Activated gamma-delta T cell treated with Interleukin-2 at 50 U/mL for 16 hours (primary cell): ENCODE measurements around the gene IL4R.
A peak's percentile ranks its signal among the peaks of the same experiment; 100 is the strongest.

ENCODE experiments used
- DNase-seq: peaks from one replicate; pipeline ENCODE4 v3.0.0-alpha.2; 2020

The IL4R gene

DNA sequence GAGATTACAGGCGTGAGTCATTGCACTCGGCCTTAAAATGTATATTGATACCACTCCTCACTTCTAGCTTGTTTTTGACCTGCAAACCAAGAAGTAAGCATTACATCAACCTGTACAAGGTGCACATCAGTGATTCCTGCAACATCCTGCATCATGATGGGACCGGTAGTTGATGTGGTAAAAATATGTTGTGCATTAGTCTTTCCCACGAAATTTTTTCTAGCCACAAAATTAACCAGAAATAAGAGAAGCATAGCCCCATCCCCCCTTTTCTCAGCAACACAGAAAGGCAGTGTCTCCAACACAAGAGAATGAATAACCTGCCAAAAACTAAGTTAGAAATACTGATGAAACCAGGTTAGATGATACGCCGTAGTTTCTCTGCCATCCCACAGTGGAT is 24.1 kb upstream of the IL4R start:
- DNase-seq: no peak

DNA sequence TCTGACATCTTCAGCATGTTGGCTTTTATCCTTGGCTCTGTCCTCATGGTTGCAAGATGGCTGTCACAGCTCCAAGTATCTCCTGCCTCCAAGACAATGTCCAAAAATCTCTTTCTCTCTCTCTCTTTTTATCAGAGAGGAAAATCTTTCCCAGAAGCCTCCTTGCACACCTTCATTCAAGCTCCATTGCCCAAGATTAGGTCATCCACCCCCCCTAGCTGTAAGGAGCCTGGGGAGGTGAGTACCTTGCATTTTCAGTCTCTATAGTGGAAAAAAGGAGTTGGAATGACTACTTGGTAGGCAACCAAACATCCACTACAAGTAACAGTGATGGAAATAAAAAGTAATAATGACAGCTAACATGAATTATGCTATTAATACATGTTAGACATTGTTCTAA is 23.2 kb upstream of the IL4R start:
- DNase-seq: no peak

DNA sequence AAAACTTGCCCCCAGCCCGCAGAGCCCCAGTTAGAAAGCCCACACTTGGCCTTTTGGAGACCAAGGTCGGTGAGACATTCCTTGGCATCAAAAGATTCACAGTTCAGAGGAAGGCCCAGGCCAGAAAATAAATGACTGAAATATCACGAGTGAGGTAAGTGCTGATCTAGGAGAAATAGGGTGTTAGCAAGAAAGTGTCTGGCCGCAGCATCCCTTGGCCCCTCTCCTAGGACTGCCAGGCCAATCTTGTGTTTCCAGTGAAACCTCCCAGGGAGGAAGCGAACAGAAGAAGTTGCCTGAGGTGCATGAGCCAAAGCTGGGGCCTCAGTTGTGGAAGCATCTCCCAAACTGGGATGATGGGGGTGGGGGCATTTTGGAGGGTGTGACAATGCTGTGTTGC is 22.7 kb upstream of the IL4R start:
- no peak for DNase-seq

DNA sequence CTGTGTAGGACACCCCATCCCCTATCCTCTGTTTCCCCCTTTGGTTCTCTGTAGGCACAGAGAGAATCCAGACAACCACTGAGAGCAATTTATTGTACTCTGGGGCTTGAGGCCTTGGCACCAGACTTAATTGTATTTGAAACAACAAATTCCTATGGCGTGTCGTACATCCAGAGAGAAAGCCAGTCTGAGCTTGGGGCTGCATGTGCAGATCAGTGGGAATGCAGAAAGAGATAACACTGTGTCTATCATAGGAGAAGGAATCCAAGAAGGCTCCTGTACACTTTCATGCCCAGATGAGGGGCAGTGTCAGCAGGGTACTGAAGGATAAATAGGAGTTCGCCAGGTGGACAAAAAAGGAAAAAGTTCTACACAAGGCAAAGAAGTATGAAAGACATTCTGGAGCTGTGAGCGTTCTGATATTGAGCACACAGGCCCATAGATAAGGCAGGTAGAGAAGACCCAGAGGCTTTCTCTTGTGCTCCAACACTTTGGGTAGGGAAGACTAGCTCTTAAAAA is 22.0 kb upstream of the IL4R start:
- DNase-seq: no peak

DNA sequence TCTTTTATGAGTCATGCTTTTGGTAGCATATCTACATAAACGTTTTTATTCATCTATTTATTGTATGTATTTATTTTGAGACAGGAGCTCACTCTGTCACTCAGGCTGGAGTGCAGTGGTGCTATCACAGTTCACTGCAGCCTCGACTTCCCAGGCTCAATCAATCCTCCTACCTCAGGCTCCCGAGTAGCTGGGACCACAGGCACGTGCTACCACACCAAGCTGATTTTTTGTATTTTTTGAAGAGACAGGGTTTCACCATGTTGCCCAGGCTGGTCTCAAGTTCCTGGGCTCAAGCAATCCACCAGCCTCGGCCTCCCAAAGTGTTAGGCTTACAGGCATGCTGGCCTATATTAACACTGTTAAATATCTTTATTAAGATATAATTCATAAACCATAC is 20.4 kb upstream of the IL4R start:
- DNase-seq: no peak

DNA sequence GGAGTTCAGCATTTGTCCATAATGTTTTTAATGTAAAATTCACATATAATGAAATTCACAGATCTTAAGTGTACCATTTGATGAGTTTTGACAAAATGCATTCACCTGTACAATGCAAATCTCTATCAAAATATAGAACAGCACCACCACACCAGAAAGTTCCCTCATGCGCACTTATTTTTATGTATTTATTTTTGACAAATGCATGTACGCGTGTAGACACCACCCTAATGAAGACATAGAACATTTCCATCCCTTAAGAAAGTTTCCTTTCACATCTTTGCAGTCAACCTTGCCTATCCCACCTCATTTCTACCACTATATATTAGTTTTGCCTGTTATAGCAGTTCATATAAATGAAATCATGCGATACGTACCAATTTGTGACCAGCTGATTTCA is 15.6 kb upstream of the IL4R start:
- no peak for DNase-seq

DNA sequence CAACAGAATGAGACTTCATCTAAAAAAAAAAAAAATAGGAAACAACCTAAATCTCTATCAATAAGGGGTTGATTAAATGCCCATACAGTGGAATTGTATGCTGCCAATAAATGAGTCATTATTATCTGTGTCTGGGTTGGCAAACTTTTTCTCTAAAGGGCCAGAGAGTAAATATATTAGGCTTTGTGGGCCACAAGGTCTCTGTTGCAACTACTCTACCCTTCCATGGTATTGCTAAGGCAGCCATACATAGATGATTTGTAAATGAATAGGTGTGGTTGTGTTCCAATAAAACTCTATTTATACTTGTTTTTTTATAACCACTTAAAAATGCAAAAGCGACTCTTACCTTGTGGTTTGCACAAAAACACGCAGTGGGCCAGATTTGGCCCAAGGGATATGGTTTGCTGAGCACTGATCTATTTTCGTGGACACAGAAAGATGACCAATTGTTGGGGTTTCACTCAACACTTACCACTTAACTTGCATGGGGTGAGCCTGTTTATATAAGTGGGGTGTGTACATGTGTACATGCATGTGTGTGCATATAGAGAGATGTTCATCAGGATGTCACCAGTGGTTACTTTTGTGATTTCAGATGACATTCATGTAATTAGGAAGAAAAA is 12.4 kb upstream of the IL4R start:
- DNase-seq: no peak

DNA sequence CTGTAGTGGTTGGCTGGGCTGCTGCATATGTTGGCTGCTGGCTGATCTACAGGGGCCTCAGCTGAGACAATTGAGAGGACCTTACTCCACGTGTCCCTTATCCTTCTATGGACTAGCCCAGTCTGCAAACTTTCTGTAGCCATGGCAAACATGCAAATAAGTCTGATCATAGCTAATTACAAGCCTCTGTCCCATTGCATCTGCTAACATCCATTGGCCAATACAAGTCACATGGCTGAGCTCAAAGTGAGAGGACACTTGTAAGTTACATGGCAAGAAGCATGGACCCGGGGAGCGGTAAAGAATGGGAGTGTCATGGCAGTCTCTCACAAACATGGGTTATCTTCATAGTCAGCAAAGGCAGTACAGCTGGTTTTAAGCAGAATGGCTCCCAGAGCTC is 11.6 kb upstream of the IL4R start:
- DNase-seq: no peak

DNA sequence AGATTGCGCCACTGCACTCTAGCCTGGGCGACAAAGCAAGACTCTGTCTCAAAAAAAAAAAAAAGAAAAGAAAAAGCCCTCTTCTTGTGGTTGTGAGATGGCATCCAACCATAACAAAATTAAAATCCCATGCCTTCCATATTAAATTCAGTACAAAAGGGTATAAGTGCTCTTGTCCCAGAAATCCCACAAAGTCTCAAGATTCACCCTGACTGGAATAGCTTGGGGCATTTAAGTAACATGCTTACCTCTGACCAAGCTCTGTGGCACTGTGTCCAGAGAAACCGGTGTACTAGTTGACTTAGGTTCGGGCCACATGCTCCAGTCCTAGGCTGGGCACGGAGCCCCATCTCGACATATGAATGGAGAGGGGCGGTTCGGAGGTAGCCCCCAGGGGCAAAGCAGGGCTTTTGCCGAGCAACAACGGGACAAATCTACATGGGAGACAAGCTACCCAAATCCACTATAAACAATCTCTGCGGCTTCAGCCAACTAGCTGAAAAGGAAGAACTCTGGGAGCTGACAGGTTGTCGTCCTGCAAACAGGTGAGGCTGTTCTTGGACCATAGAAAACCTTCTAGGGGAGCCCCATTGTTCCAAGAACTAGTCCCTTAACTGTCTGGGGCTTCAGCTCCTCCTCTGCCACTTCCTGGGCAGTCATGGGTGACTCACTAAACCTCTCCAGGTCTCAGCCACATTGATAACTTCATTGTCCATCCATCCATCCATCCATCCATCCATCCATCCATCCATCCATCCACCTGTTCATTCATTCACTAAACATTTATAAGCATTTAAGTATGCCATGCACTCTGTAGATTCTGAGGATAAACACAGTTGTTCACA is 10.3 kb upstream of the IL4R start:
- DNase-seq: no peak

DNA sequence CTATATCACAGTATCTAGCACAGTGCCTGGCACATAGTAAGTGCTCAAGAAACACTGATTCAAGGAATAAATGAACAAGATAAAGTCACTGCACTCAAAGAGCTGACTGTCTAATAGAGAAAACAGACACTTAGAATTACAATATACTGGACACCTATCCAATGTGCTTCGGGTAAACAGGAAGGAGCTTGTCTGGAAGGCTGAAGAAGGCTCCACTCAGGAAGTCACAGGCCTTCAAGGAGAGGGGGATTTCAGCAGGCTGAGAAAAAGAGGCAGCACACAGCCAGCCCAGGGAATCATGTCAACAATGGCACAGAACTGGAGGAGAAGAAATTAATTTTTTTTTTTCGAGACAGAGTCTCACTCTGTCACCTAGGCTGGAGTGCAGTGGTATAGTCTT is 9.7 kb upstream of the IL4R start:
- no peak for DNase-seq

DNA sequence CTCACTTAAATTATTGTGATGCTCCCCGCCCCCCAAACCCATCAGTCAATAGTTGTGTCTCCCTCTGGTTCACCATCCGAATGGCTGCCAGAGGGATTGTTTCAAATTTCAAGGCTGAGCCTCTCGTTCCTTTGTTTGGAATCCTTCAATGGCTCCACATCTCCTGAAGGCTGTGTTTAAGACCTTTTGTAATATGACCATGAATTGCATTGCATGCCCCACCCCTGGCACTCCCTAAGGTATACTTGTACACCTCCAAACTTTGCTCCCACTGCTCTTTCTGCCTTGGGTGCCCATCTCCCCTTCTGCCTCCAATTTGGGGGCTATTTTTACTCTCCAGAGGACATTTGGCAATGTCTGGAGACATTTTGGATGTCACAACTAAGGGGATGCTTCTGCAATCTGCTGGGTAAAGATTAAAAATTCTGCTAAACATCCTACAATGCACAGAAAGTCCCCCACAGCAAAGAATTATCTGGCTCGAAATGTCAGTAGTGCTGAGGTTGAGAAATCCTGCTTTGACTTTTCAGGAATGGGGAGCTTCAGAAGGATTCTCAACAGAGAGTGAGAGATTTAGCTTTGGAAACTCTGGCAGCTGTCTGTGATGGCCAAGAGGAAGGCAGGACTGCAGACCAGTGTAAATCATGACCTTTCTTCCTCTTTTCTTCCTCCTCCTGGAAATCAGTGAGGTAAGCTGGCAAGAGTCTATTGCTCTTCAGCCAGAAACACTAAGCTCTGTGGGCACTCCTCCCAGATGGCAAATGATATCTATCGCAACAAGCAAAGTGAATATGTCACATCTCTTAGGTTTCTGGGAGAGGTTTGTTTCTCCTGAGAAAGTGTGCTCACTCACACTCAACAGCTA is 8.7 kb upstream of the IL4R start:
- DNase-seq: no peak

DNA sequence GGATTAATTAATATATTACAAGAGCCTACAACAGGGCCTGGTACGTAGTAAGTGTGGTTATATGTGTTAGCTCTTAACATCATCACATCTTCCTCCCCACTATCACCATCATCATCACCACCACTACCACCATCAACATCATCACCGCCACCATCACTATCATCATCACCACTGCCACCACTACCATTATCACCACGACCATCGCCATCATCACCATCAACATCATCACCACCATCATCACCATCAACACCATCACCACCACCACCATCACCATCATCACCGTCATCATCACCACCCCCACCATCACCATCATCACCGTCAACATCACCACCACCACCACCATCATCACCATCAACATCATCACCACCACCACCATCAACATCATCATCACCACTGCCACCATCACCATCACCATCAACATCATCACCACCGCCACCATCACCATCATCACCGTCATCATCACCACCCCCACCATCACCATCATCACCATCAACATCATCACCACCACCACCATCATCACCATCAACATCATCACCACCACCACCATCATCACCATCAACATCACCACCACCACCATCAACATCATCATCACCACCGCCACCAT is 7.8 kb upstream of the IL4R start:
- DNase-seq: no peak

DNA sequence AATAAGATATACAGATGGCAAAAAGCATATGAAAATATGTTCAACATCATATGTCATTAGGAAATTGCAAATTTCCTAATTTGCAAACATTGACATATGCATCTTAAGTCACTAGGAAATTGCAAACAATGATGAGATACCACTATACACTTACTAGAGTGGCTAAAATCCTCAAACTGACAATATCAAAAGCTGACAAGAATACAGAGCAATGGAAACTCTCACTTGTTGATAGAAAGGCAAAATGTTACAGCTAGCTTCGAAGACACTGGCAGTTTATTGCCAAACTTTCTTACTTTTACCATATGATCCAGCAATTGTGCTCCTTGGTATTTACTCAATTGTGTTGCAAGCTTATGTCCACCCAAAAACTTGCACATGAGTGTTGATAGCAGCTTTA is 5.0 kb upstream of the IL4R start:
- no peak for DNase-seq

DNA sequence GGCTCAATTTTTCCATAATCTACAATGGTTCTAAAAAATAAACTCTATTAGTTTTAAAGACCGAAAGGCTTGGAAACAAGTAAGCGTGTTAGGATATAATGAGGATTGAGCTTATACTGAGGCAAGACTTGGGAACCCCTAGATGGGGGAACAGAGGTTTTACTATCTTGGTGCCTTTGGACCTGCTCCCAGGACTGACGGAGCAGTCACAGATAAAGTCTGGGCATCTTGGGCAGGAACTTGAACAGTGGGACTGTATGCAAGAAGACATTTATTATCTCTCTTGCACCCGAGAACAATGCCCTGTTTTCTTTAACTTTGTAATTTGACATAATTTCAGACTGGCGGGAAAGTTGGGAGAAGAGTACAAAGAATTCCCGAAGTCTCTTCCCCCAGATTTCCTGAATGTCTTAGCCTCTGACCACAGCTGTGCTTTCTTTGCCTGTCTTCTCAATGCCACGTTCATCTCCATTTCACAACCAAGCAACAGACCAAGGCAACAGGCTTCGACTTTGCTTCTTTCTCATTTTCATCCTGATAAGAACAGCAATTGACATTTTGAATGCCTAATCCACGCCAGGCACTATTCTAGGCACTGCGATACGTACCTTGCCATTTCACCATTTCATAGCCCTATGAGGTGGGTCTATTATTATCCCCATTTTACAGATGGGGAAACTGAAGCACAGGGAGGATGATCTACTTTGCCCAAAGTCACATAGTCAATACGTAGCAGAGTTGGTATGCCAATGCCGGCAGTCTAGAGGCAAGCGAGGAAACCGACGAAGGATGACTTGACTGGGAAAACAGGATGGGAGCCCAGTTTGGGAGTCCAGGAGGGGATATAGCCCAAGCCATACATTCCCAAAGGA is 3.0 kb upstream of the IL4R start:
- no peak for DNase-seq

DNA sequence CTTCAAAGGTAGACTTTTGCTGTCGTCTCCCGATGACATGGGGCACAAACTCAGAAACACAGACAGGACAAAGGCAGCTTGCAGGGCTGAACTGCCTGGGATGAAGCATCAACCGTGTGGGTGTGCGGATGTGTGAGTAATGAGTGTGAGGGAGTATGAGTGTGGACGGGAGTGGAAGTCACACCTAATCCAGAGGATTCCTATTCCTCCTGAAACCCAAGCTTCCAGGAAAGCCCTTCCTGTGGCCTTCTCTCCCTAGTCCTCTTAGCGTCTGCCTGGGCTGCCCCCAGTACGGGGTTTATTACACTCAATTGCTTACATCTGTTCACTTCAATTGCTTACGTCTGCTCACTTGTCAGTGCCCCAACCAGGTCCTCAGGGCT is 2.3 kb upstream of the IL4R start:
- DNase-seq: no peak

DNA sequence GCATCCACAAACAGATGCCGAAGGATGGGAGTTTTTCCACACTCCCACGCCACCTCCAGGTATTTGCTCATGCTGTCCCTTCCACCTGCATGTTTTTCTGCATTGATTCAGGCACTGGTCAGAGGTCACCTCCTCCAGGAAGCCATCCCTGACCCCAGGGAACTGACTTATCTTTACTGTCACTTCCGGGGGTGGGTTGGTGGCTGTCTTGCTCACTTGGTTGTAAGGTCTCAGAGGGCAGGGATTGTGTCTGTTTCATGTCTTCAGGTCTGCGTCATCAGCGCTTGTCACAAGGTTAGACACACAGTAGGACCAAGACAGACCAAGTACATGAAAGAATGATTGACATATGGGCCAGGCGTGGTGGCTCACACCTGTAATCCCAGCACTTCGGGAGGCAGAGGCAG is 1.9 kb upstream of the IL4R start:
- DNase-seq: no peak

DNA sequence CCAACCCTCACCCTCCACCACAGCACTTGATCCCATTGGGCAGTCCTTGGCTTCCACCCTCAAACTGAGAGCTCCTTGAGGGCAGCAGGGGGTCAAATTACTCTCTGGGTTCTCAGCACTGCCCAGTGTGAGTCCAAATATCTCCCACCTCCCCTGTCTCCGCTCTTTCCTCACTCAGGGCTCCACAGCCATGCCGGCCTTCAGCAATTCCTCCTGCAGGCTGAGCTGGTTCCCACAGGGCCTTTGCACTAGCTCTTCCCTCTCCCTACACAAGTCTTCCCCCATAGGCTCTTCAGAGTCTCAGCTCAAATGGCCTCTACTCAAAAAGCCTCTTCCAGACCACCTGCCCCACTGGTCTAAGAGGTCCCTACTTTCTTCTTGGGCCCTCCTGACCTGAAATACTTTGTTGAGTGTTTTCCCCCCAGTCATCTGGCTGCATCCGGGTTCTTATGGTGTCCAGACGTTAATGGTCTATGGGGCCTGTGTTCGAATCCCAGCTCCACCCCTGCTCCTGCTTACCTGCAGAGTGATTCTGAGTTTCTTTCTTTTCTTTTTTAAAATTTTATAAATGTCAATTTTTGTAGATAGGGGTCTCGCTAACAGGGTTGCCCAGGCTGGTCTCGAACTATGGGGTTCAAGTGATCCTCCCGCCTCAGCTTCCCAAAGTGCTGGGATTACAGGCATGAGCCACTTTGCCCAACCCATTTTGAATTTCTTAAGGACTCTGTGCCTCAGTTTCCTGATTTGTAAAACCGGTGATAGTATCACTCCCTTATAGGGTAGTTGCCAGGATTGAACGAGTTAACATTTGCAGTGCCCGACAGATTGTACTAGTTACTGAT is 973 bp upstream of the IL4R start:
- DNase-seq: no peak

DNA sequence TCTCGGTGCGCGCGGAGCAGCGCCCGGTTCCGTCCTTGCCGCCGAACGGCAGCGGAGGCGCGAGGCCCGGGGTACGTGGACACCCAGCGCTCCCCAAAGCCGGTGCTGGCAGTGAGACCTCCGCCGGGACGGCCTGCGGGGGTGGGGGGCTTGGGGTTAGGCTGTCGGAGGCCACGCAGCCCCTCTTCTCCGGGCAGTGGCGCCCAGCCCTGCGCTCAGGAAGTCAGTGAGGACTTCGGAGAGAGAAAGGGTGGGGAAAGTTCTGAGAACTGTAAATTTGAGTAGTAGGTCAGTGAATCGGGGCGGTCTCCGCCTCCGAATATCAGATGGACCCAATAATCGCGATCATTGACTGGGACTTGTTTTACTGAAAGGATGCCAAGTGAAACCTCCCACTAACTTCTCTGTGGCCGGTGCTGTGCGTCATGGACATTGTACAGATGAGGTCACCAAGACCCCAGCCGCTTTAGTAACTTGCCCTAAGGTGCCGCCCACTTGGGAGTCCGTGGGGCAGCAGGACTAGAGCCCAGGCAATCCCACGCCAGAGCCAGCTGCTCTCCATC is 468 bp downstream of the IL4R start:
- peak; percentile 22 for DNase-seq

DNA sequence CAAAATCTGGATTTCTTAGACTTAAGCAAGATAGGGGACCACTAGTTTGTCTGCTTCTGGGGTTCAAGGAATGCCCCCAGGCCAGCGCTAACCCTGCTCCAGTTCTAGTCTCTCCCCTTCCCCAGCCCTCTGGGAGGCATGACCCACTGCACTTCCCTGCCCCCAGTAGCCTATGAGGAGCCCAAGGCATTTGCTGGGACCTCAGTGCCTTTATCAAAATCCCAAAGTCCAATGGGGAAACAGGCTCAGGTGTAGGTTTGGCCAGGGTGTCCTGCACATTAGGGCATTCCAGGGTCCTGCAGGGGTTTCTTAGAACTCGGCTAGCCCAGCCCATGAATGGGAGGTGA is 1.2 kb downstream of the IL4R start:
- DNase-seq: no peak

DNA sequence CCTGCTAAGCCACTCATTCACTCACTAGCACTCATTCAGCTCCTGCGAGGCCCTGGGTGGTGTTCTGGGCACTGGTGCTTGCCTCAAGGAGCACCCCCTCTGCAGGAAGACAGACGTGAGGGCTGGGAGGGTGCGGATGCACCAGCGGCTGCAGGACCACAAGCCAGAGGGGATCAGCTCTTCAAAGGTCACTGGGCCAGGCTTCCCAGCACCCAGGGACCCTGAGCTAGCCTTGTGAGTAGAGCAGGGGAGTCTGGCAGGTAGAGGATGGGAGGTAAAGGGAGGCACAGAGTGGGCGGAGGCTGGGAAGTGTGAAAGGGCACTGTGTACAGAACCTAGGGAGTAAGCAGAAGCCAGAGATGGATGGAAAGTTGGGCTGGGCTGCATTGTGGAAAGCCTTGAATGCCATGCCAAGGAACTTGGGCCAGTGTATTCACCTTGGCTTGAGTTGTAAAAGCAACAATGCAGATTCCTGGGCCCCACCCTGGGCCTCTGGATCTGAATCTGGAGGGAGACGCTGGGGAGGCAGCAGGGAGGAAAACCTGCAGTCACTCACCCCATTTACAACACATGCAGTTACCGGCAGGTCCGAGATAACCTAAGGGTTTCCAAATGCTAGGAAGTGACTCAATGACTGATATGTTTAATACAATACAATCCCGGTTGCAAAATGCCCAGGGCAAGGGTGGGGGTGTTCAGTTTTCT is 1.7 kb downstream of the IL4R start:
- DNase-seq: peak; percentile 33
